Fibroblast of lung (primary cell): ENCODE data around the gene NDUFAF7. TPM values are rescaled to one million over a fixed set of nuclear protein-coding genes. Genes with fewer than 3 reads are reported as not detected.
A peak's percentile ranks its signal among the peaks of the same experiment; 100 is the strongest.

ENCODE experiments used
- DNase-seq, 2 donors: peaks; one replicate each; pipeline versions ENCODE4 v3.0.0 to v3.0.0-alpha.2; 2010; ENCODE audit warnings: low read depth in 2 of 2
- H2AFZ ChIP-seq: 2 replicates; pipeline ENCODE4 v1.5.1; 2012; ENCODE audit warnings: low read length, control low read depth, inconsistent platforms
- H3K27ac ChIP-seq: 2 replicates; pipeline ENCODE4 v1.5.1; 2011; ENCODE audit warnings: low read length, control low read depth; ENCODE audit not compliant: insufficient read depth
- H3K27me3 ChIP-seq: 2 replicates; pipeline ENCODE4 v1.5.1; 2011; ENCODE audit warnings: mild to moderate bottlenecking, low read length; ENCODE audit not compliant: control insufficient read depth, insufficient read depth
- H3K36me3 ChIP-seq: 2 replicates; pipeline ENCODE4 v1.5.1; 2011; ENCODE audit warnings: low read length; ENCODE audit not compliant: control insufficient read depth, insufficient read depth
- H3K4me1 ChIP-seq: 2 replicates; pipeline ENCODE4 v1.5.1; 2011; ENCODE audit warnings: low read length; ENCODE audit not compliant: control insufficient read depth, insufficient read depth; ENCODE audit errors: extremely low read depth
- H3K4me2 ChIP-seq: 2 replicates; pipeline ENCODE4 v1.5.1; 2011; ENCODE audit warnings: low read length, control low read depth; ENCODE audit not compliant: insufficient read depth; ENCODE audit errors: extremely low read depth
- H3K4me3 ChIP-seq, 4 experiments: fragments of 200-600 bp in 1 of 4; sonication (generic) in 1 of 4; replicated peaks in 1 of 4; 2 replicates each; pipeline ENCODE4 v1.5.1; 2011 to 2016; ENCODE audit warnings: low read length in 4 of 4, low read depth in 3 of 4, mild to moderate bottlenecking in 3 of 4, control low read depth in 2 of 4, inconsistent platforms in 1 of 4, mixed read lengths in 1 of 4; ENCODE audit not compliant: insufficient read depth in 1 of 4; ENCODE audit errors: control extremely low read depth in 1 of 4
- H3K79me2 ChIP-seq: 2 replicates; pipeline ENCODE4 v1.5.1; 2012; ENCODE audit warnings: mild to moderate bottlenecking, low read length, inconsistent platforms; ENCODE audit not compliant: control insufficient read depth, insufficient read depth
- H3K9ac ChIP-seq: 2 replicates; pipeline ENCODE4 v1.5.1; 2011; ENCODE audit warnings: mild to moderate bottlenecking, low read length, control low read depth; ENCODE audit not compliant: insufficient read depth
- H3K9me3 ChIP-seq: 2 replicates; pipeline ENCODE4 v1.5.1; 2012; ENCODE audit warnings: low read depth, low read length; ENCODE audit not compliant: control insufficient read depth, insufficient read depth
- H4K20me1 ChIP-seq: 2 replicates; pipeline ENCODE4 v1.5.1; 2011; ENCODE audit warnings: low read length; ENCODE audit not compliant: control insufficient read depth, insufficient read depth; ENCODE audit errors: extremely low read depth
- CTCF ChIP-seq, 2 donors: IDR thresholded peaks in 1 of 2; conservative IDR thresholded peaks in 1 of 2; 1 replicate in 1 of 2; 2 replicates in 1 of 2; pipeline ENCODE4 v1.5.1; 2011 to 2012; ENCODE audit warnings: low read length in 2 of 2, control low read depth in 1 of 2, inconsistent platforms in 1 of 2, low read depth in 1 of 2, mild to moderate bottlenecking in 1 of 2
- EZH2 ChIP-seq: IDR thresholded peaks from 2 replicates; pipeline ENCODE4 v1.5.1; 2012; ENCODE audit warnings: low read length, control low read depth, mild to moderate bottlenecking; ENCODE audit errors: missing control alignments
- polyA plus RNA-seq, 2 donors: library from polyadenylated mRNA; depleted of rRNA in 1 of 2; stranded (reverse) in 1 of 2; unstranded in 1 of 2; fragments of >200 nt; gene quantifications; 2 replicates each; pipeline ENCODE4 v1.2.1, GENCODE V29; 2011 to 2012; ENCODE audit warnings: missing spikeins in 1 of 2
- total RNA-seq: library from RNA; depleted of rRNA; stranded (reverse); fragments of >200 nt; gene quantifications from 2 replicates; pipeline ENCODE4 v1.2.1, GENCODE V29; 2014

The NDUFAF7 gene
- total and polyA plus RNA-seq, 2 donors (not counting 1 experiment from before 2014, with no cell fraction given) = 16.8 to 18.7 TPM

- TF ChIP-seq EZH2 (no peak), CTCF (conservative IDR thresholded peaks at IDR 0.05 in 1 of 2, IDR thresholded peaks at IDR 0.05 in 1 of 2; ENCODE audit: low read depth in 1 of 2, low read length in 2 of 2) (no peak)
- H3K79me2 ChIP-seq = no peaks in the 10 kb centered on the region
- H3K4me2 ChIP-seq = no peak within 1 kb of the TSS
- DNase-seq = no peak
- H4K20me1 ChIP-seq = no peaks in the 10 kb centered on the region
- H3K4me1 ChIP-seq = no peaks in the 10 kb centered on the region
- no peak within 1 kb of the TSS for H3K9ac ChIP-seq
- no peak within 1 kb of the TSS for H3K27ac ChIP-seq
- no peak within 1 kb of the TSS for H2AFZ ChIP-seq
- H3K36me3 ChIP-seq = no peaks in the 10 kb centered on the region
- H3K27me3 ChIP-seq = no peaks in the 10 kb centered on the region
- H3K9me3 ChIP-seq = no peaks in the 10 kb centered on the region
- no peak within 1 kb of the TSS for H3K4me3 ChIP-seq
Observed at GRCh38 chr2:37188570-37188969, 42.9 kb upstream of the NDUFAF7 start, which contains the start of gene SULT6B1. TSS of gene SULT6B1 (minus strand) at chr2:37188670. CDS start at chr2:37188640, 30 bp downstream.

GRCh38 chr2:37189452-37190153, 41.9 kb upstream of the NDUFAF7 start:
- H3K27ac ChIP-seq = no peak overlapping the region
- no peaks in the 10 kb centered on the region for H3K4me1 ChIP-seq
- no peak overlapping the region for H3K4me2 ChIP-seq
- no peak overlapping the region for H3K9ac ChIP-seq
- no peak overlapping the region for H3K4me3 ChIP-seq
- DNase-seq = peak; percentile 86 to 87
- no peak for TF ChIP-seq EZH2
- TF ChIP-seq CTCF (conservative IDR thresholded peaks at IDR 0.05 in 1 of 2, IDR thresholded peaks at IDR 0.05 in 1 of 2; ENCODE audit: low read depth in 1 of 2, low read length in 2 of 2) = no peak
- no peaks in the 10 kb centered on the region for H3K27me3 ChIP-seq
- H3K36me3 ChIP-seq = no peaks in the 10 kb centered on the region
- no peaks in the 10 kb centered on the region for H3K9me3 ChIP-seq
- H3K79me2 ChIP-seq = no peaks in the 10 kb centered on the region
- no peak overlapping the region for H2AFZ ChIP-seq
- H4K20me1 ChIP-seq = no peaks in the 10 kb centered on the region

GRCh38 chr2:37190290-37190689, 41.2 kb upstream of the NDUFAF7 start:
- H2AFZ ChIP-seq = no peak overlapping the region

More at GRCh38 chr2:37190290-37190689, 41.2 kb upstream of the NDUFAF7 start:
- Histone ChIP-seq H3K9ac (no peak overlapping the region), H3K4me2 (no peak overlapping the region), H4K20me1 (no peaks in the 10 kb centered on the region), H3K4me3 (no peak overlapping the region), H3K9me3 (no peaks in the 10 kb centered on the region), H3K79me2 (no peaks in the 10 kb centered on the region), H3K27me3 (no peaks in the 10 kb centered on the region), H3K4me1 (no peaks in the 10 kb centered on the region), H3K36me3 (no peaks in the 10 kb centered on the region), H3K27ac (no peak overlapping the region)
- DNase-seq = peak in 1 of 2 donors; percentile 9
- TF ChIP-seq CTCF (conservative IDR thresholded peaks at IDR 0.05 in 1 of 2, IDR thresholded peaks at IDR 0.05 in 1 of 2; ENCODE audit: low read depth in 1 of 2, low read length in 2 of 2) = no peak
- no peak for TF ChIP-seq EZH2
